Thymus (tissue), 11 donors: ENCODE results near the gene MRM2. TPM values are rescaled to one million over a fixed set of nuclear protein-coding genes. Genes with fewer than 3 reads are reported as not detected.

Experiments used
- DNase-seq, 9 donors: peaks; one replicate each; pipeline ENCODE4 v3.0.0-alpha.2; 2013; ENCODE audit warnings: low spot score in 9 of 9, low read depth in 6 of 9, missing footprints in 1 of 9
- H3K27ac ChIP-seq, 2 donors: one replicate each; pipeline ENCODE4 v1.5.1; 2013; ENCODE audit warnings: control low read depth in 1 of 2, low read depth in 1 of 2, low read length in 1 of 2, mild to moderate bottlenecking in 1 of 2, moderate library complexity in 1 of 2
- H3K27me3 ChIP-seq, 2 donors: one replicate each; pipeline ENCODE4 v1.5.1; 2013; ENCODE audit warnings: low read length in 1 of 2; ENCODE audit not compliant: control insufficient read depth in 2 of 2, insufficient read depth in 1 of 2
- H3K36me3 ChIP-seq, 2 donors: one replicate each; pipeline ENCODE4 v1.5.1; 2013; ENCODE audit warnings: low read length in 1 of 2, mild to moderate bottlenecking in 1 of 2, moderate library complexity in 1 of 2; ENCODE audit not compliant: control insufficient read depth in 2 of 2, insufficient read depth in 2 of 2
- H3K4me1 ChIP-seq, 2 donors: one replicate each; pipeline ENCODE4 v1.5.1; 2013; ENCODE audit warnings: low read length in 2 of 2; ENCODE audit not compliant: control insufficient read depth in 2 of 2, insufficient read depth in 2 of 2
- H3K4me3 ChIP-seq, 2 donors: one replicate each; pipeline ENCODE4 v1.5.1; 2013; ENCODE audit warnings: low read length in 2 of 2, control low read depth in 1 of 2, mild to moderate bottlenecking in 1 of 2
- H3K9me3 ChIP-seq, 2 donors: one replicate each; pipeline ENCODE4 v1.5.1; 2013; ENCODE audit warnings: low read length in 1 of 2, mild to moderate bottlenecking in 1 of 2; ENCODE audit not compliant: control insufficient read depth in 2 of 2, insufficient read depth in 1 of 2
- WGBS: extraction: QIAGEN DNeasy Blood & Tissue Kit; methylation state at CpG from one replicate; pipeline ENCODE4 v1.1.7; 2013; 5-methylcytosine and 5-hydroxymethylcytosine counted together
- polyA plus RNA-seq: library from polyadenylated mRNA; stranded (reverse); fragments of 200-250 nt; gene quantifications from one replicate; pipeline ENCODE4 v1.2.3, GENCODE V29; 2013
- total RNA-seq: library from RNA; stranded (reverse); fragments of 120-200 nt; gene quantifications from one replicate; pipeline ENCODE4 v1.2.4, GENCODE V29; 2013
- donor health status: healthy.

Gene MRM2
- total and polyA plus RNA-seq, 2 donors: 24.6 to 28.2 TPM

GRCh38 chr7:2217206-2217605 is 24.8 kb downstream of the MRM2 start:
- no peak for DNase-seq
- H3K4me3 ChIP-seq: no peak overlapping the region
- peaks cover 81 to 95% of the 10 kb centered on the region in 2 donors for H3K36me3 ChIP-seq
- H3K27me3 ChIP-seq: no peaks in the 10 kb centered on the region
- H3K4me1 ChIP-seq: no peaks in the 10 kb centered on the region
- H3K9me3 ChIP-seq: peaks cover 0 to 3% of the 10 kb centered on the region in 2 donors
- H3K27ac ChIP-seq: no peak overlapping the region
- 93% methylated on average over 10 of the region's 10 CpGs for WGBS

- peaks cover 85 to 98% of the 10 kb centered on the region in 2 donors for H3K36me3 ChIP-seq
- H3K27me3 ChIP-seq: no peaks in the 10 kb centered on the region
- H3K4me3 ChIP-seq: no peak overlapping the region
- H3K4me1 ChIP-seq: no peaks in the 10 kb centered on the region
- WGBS: 94% methylated on average over 17 of the region's 17 CpGs
- no peak for DNase-seq
- no peak overlapping the region for H3K27ac ChIP-seq
- H3K9me3 ChIP-seq: peaks cover 0 to 3% of the 10 kb centered on the region in 2 donors
Measured at GRCh38 chr7:2215851-2216250, 26.2 kb downstream of the MRM2 start.

- no peaks in the 10 kb centered on the region for H3K27me3 ChIP-seq
- WGBS: 94% methylated on average over 9 of the region's 9 CpGs
- H3K9me3 ChIP-seq: peaks cover 0 to 3% of the 10 kb centered on the region in 2 donors
- no peak overlapping the region for H3K4me3 ChIP-seq
- H3K4me1 ChIP-seq: peaks cover 0 to 2% of the 10 kb centered on the region in 2 donors
- H3K27ac ChIP-seq: no peak overlapping the region
- no peak for DNase-seq
- peaks cover 79 to 91% of the 10 kb centered on the region in 2 donors for H3K36me3 ChIP-seq
Measured at GRCh38 chr7:2214636-2215035, 27.4 kb downstream of the MRM2 start.

- Histone ChIP-seq H3K27ac (no peak overlapping the region), H3K4me1 (peaks cover 0 to 4% of the 10 kb centered on the region in 2 donors), H3K36me3 (peaks cover 72 to 85% of the 10 kb centered on the region in 2 donors), H3K27me3 (no peaks in the 10 kb centered on the region), H3K9me3 (peaks cover 0 to 3% of the 10 kb centered on the region in 2 donors), H3K4me3 (no peak overlapping the region)
- DNase-seq: no peak
- 98% methylated on average over 15 of the region's 15 CpGs for WGBS
Measured at GRCh38 chr7:2213551-2214215, 28.3 kb downstream of the MRM2 start.

- WGBS: 97% methylated on average over 10 of the region's 10 CpGs
- no peak overlapping the region for H3K4me3 ChIP-seq
- no peaks in the 10 kb centered on the region for H3K27me3 ChIP-seq
- peaks cover 72 to 82% of the 10 kb centered on the region in 2 donors for H3K36me3 ChIP-seq
- peaks cover 0 to 3% of the 10 kb centered on the region in 2 donors for H3K9me3 ChIP-seq
- H3K4me1 ChIP-seq: peaks cover 0 to 4% of the 10 kb centered on the region in 2 donors
- DNase-seq: no peak
- no peak overlapping the region for H3K27ac ChIP-seq
Measured at GRCh38 chr7:2212906-2213305, 29.1 kb downstream of the MRM2 start.

- Histone ChIP-seq H3K27me3 (no peaks in the 10 kb centered on the region), H3K36me3 (peaks cover 72 to 77% of the 10 kb centered on the region in 2 donors), H3K27ac (no peak overlapping the region), H3K4me1 (peaks cover 0 to 4% of the 10 kb centered on the region in 2 donors), H3K4me3 (no peak overlapping the region), H3K9me3 (peaks cover 0 to 3% of the 10 kb centered on the region in 2 donors)
- WGBS: 98% methylated on average over 13 of the region's 13 CpGs
- DNase-seq: no peak
Measured at GRCh38 chr7:2211926-2212325, 30.1 kb downstream of the MRM2 start.

GRCh38 chr7:2211259-2211880 is 30.6 kb downstream of the MRM2 start:
- 98% methylated on average over 15 of the region's 15 CpGs for WGBS
- no peak overlapping the region for H3K4me3 ChIP-seq
- H3K36me3 ChIP-seq: peaks cover 68 to 72% of the 10 kb centered on the region in 2 donors
- no peak overlapping the region for H3K27ac ChIP-seq
- H3K27me3 ChIP-seq: no peaks in the 10 kb centered on the region
- peaks cover 0 to 3% of the 10 kb centered on the region in 2 donors for H3K9me3 ChIP-seq
- no peak for DNase-seq
- peaks cover 0 to 4% of the 10 kb centered on the region in 2 donors for H3K4me1 ChIP-seq

- Histone ChIP-seq H3K9me3 (peaks cover 0 to 3% of the 10 kb centered on the region in 2 donors), H3K27ac (no peak overlapping the region), H3K27me3 (no peaks in the 10 kb centered on the region), H3K36me3 (peaks cover 61 to 65% of the 10 kb centered on the region in 2 donors), H3K4me3 (no peak overlapping the region), H3K4me1 (peaks cover 0 to 4% of the 10 kb centered on the region in 2 donors)
- DNase-seq: no peak
- WGBS: 96% methylated on average over 30 of the region's 30 CpGs
Measured at GRCh38 chr7:2210551-2211258, 31.3 kb downstream of the MRM2 start.

GRCh38 chr7:2209961-2210323 is 32.1 kb downstream of the MRM2 start:
- H3K4me1 ChIP-seq: peaks cover 0 to 4% of the 10 kb centered on the region in 2 donors
- H3K27me3 ChIP-seq: no peaks in the 10 kb centered on the region
- no peak for DNase-seq
- H3K27ac ChIP-seq: no peak overlapping the region
- peaks cover 55 to 58% of the 10 kb centered on the region in 2 donors for H3K36me3 ChIP-seq
- no peak overlapping the region for H3K4me3 ChIP-seq
- 97% methylated on average over 8 of the region's 8 CpGs for WGBS
- peaks cover 0 to 3% of the 10 kb centered on the region in 2 donors for H3K9me3 ChIP-seq
